HG02973 (cell line): ENCODE data around the gene AP1G1.
"Not testable (repeated sequence)": the region's sequence is repeated elsewhere in the genome, so short reads cannot be mapped to it uniquely, and the experiment has no call there.

Experiments
- ATAC-seq: cut with Tn5 transposase; IDR thresholded peaks from one replicate; pipeline ENCODE4 v1.9.1; 2021; ENCODE audit warnings: moderate library complexity; ENCODE audit not compliant: unreplicated experiment

The AP1G1 gene

DNA sequence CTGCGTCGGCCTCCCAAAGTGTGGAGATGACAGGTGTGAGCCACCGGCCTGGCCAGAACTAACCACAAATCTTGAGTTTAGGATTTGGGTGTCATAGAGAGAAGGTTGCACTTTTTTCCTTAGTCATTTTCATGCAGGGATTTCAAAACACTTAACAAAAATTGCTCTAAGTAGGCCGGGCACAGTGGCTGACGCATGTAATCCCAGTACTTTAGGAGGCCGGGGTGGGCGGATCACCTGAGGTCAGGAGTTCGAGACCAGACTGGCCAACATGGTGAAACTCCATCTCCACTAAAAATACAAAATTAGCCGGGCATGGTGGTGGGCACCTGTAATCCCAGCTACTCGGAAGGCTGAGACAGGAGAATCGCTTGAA is 1.5 kb upstream of the AP1G1 start:
- ATAC-seq, result not testable (repeated sequence)

GRCh38 chr16:71807905-71808592 is 585 bp downstream of the AP1G1 start:
- peak; percentile 34 for ATAC-seq

GRCh38 chr16:71803305-71803690 is 5.3 kb downstream of the AP1G1 start:
- ATAC-seq, result no peak

DNA sequence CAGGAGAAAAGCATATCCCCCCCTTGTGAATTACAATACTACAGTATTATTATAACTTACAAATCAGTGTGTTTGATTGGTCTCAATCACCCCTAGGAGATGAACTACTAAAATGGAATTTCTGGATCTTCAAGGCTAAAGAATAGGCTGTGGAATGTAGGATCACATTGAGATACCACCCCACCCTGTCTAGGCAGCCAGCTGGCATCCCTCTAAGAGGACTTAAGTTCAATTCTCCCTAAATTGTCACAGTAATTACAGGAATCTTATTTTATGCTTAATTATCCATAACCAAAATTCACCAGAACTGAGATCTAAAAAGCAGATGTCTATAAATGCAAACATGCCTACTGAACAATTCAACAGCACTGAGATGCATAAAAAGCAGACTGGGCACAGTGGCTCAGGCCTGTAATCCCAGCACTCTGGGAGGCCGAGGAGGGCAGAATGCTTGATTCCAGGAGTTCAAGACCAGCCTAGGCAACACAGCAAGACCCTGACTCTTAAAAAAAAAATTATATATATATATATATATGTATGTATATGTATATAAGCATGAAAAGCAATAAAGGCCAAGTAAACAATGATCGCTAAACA is 12.0 kb downstream of the AP1G1 start:
- no peak for ATAC-seq

GRCh38 chr16:71794943-71795342 is 13.7 kb downstream of the AP1G1 start:
- no peak for ATAC-seq

DNA sequence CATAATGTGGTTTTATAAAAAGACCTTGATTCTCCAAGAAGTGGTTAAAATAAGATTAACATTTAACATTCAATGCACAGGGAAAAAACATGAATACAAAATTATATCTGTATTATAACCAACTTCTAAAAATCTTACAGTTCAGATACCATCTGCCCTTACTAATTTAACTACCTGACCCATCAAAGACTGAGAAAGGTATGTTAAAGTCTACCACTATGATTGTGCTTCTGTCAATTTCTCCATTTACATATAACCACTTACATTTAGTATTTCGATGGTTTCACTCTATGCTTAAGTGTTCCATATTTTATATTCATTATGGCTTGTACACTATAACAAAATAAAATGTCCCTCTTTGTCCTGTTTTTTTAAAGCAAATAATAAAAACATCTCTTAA is 14.6 kb downstream of the AP1G1 start:
- no peak for ATAC-seq

DNA sequence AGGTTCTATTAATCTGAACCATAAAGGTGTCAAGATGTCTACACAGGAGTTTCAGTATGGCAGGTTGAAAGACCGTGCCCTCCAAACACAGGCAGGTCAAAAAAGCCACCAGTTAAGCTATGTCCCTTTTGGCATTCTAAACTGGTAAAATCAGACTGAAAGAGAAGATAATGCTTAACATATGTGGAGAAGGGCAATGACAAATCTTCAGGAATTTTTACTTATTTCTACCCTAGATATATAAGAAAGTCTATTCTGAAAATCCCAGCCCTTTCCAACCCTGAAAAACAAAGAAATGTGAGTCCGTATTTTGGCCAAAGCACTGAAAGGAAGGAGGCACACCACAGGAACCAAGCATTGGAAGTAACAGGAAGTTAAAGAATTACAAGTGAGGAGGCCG is 16.5 kb downstream of the AP1G1 start:
- ATAC-seq, result no peak

DNA sequence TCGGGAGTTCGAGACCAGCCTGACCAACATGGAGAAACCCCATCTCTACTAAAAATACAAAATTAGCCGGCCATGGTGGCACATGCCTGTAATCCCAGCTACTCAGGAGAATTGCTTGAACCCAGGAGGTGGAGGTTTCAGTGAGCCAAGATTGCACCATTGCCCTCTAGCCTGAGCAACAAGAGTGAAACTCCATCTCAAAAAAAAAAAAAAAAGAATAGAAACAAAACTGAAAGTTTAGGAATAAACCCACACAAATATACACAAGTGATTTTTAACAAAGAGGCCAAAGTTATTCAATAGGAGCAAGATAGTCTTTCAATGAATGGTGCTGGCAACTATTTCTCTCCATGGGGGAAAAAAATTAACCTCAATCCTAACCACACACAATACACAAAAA is 18.3 kb downstream of the AP1G1 start:
- ATAC-seq, result not testable (repeated sequence)

DNA sequence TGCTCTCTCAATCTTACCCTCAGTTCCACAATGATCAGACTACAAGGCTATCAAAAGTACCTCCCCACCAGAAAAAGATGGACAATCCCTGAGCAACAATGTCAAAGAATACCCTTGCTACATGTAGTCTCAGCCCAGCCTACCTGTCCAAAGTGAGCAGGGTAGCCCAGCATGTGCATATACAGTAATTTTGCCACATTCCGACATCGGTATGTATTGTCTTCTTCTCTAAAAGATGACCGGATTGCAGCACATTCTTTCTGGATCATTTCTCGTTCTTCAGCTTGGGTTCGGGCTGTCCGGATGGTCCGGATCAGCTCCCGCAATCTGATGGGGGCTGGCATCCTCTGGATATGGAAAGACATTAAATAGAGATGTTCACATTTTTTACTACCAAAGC is 19.5 kb downstream of the AP1G1 start:
- ATAC-seq, result no peak

DNA sequence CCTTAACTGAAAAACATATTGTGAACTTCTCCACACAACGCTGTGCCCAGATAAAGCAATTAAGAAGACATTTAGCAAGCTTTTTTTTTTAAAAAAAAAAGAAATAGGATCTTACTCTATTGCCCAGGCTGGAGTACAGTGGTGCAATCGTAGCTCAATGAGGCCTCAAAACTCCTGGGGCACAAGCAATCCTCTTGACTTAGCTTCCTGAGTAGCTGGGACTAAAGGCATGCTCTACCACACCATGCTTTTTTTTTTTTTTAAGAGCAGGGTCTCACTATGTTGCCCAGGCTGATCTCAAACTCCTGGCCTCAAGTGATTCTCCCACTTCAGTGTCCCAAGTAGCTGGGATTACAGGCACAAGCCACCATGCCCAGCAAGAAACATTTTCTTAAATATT is 20.1 kb downstream of the AP1G1 start:
- ATAC-seq, result no peak

- ATAC-seq, result not testable (repeated sequence)
Measured at GRCh38 chr16:71785143-71785542, 23.5 kb downstream of the AP1G1 start.

GRCh38 chr16:71784093-71784492 is 24.5 kb downstream of the AP1G1 start:
- ATAC-seq, result no peak

DNA sequence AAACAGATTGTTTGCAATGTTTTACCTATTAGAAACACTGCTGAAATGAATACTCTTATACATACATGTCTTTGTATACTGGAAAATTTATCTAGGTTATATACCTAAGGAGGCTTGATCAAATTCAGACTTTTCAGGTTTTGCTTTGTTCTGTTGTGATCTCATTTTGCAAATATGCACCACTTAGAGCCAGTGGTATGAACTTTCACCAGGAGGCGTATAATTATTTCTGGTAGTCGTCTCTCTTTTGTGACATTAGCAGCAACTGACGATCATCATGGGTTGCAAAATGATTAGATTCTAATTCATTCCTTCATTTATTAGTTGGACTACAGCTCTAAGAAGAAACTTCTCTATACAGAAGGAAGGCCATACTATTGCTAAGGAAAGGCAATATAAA is 26.9 kb downstream of the AP1G1 start:
- no peak for ATAC-seq

DNA sequence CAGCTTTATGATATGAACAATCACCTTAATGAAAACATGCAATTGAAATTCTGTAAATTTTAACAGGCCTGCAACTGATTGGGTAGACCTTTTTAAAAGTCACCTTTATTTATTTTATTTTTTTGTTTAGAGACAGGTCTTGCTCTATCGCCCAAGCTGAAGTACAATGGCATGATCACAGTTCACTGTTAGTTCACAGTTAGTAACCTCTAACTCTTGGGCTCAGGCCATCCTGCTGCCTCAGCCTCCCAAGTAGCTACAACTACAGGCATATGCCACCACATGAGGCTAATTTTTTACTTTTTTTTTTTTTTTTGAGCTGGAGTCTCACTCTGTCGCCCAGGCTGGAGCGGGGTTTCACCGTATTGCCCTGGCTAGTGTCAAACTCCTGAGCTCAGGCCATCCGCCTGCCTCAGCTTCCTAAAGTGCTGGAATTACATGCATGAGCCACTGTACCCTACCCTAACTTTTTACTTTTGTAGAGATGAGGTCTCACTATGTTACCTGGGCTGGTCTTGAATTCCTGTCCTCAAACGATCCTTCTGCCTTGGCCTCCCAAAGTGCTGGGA is 28.0 kb downstream of the AP1G1 start:
- no peak for ATAC-seq

DNA sequence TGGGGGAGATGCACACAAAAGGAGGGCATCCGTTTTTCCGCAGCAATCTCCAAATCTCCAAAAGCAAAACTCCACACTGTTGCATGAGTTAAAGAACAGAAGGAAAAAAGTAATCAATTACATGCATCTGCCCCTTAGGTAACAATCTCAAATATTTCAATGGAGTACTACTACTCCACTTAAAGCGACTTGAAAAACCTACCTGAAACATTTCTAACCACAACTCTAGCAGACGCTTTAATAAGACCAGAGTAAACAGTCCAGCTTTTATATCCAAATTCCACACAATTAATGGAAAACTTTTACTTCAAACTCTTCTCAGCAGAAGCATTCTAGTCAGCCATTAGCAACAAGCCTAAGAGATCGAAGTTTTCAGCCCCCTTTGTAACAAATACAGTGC is 29.9 kb downstream of the AP1G1 start:
- no peak for ATAC-seq

DNA sequence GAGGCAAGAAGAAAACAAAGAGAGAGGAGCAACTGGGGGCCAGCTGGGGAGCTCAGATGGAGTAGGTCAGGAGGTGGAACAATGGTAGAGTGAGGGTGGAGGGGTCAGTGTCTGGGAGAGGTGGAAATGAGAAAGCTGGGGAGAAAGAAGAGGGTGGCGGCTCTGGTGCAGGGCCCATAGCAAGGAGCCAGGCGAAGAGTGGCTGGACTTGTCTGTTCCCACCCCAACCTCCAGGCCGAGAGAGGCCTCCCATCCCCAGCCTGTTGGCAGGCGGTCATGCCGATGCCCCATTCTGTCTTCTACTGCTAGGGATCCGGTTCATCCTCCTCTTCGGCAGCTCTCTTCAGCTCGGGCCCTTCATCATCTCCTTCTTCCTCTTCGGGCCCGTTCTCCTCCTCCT is 31.3 kb downstream of the AP1G1 start:
- ATAC-seq, result no peak

GRCh38 chr16:71775949-71776348 is 32.7 kb downstream of the AP1G1 start:
- no peak for ATAC-seq

DNA sequence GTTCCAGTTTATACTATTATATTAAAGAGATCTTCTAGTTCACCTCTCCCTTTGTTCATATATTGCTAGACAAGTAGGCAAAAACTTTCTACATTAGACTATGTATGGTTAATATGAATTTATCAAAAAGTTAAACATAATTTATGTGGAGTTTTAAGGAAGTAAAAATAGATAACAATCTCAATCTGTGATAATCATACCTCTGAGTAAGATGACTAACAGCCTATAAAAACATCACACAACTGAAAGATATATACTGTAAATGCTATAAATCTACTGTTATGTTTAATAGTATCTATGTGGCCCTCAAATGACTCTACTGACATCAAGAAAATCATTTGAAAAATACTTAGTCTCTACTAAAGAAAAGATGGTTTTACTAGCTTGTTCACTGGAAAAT is 37.1 kb downstream of the AP1G1 start:
- ATAC-seq, result no peak

- no peak for ATAC-seq
Measured at GRCh38 chr16:71769222-71769621, 39.4 kb downstream of the AP1G1 start.

- no peak for ATAC-seq
Measured at GRCh38 chr16:71767060-71767900, 41.4 kb downstream of the AP1G1 start.

DNA sequence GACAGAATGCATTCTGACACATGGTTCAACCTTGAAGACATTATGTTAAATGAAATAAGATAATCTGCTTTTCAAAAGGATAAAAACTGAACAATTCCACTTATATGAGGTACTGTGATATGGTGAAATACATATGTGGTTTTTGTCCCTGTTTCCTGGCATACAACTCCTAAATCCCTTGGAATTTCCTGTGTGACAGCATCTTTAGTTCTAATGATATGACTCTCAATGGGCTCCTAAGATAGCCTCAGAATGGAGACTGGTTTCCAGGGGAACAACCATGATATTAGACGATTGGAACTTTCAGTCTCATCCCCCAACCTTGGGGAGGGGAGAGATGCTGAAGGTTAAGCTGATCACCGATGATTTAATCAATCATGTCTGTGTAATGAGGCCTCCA is 46.4 kb downstream of the AP1G1 start:
- ATAC-seq, result no peak

- no peak for ATAC-seq
Measured at GRCh38 chr16:71761097-71761496, 47.5 kb downstream of the AP1G1 start.
